HG03575 (cell line): ENCODE results near the gene RASA2.
"Not testable (repeated sequence)": the region's sequence is repeated elsewhere in the genome, so short reads cannot be mapped to it uniquely, and the experiment has no call there.

ENCODE experiments used
- ATAC-seq: cut with Tn5 transposase; IDR thresholded peaks from one replicate; pipeline ENCODE4 v1.9.1; 2021; ENCODE audit not compliant: unreplicated experiment, insufficient number of reproducible peaks, low FRiP score; ENCODE audit errors: extremely low read depth

The RASA2 gene

GRCh38 chr3:141455603-141456300, 31.1 kb upstream of the RASA2 start:
- ATAC-seq = no peak

DNA sequence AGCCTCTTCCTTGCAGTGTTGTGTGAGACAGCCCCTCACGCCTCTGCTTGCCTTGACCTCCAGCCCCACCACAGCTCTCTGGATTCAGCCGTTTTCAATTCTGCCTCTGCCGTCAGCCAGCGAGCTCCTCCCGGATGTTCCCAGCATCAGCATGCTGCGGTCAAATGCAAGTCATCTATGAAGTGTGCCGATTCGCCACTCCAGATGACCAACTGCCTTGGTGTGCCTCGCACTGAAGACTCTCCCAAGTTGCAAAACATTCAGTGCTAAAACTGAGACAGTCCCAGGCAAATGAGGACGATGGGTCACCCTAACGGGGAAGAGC, 30.6 kb upstream of the RASA2 start:
- no peak for ATAC-seq

- ATAC-seq = no peak
Measured at GRCh38 chr3:141457624-141458236, 29.1 kb upstream of the RASA2 start.

- ATAC-seq = no peak
Measured at GRCh38 chr3:141459008-141459407, 27.8 kb upstream of the RASA2 start.

- ATAC-seq = peak; percentile 71
Measured at GRCh38 chr3:141460097-141460704, 26.6 kb upstream of the RASA2 start.

DNA sequence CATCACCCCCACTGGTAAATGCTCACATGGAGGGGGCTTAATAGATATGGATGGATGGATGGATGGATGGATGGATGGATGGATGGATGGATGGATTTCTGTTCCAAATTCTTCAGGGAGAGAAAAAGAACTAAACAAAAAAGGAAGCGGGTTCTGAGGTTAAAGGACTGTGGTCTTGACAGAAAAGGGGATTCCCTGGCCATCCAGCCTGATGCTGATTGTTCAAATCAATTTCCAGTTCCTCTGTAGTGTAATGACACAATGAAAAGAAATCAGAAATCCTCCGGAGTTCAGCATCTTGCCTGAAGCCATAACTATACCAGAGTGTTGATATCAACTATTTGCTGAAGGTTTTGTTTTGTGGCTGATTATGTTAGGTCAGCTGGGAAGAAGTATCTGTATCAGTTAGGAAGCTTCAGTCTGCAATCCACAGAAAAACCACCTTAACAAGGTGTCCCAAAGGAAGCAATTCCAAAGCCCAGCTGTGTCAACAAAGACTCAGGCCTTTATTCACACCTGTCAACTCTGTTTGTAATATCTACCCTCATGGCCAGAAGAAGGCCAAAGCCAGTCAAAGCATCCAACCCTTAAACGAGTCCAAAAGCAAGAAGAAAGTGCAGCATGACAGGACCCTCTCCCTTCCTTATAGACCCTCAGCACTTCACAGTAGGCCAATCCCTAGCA, 24.5 kb upstream of the RASA2 start:
- no peak for ATAC-seq

DNA sequence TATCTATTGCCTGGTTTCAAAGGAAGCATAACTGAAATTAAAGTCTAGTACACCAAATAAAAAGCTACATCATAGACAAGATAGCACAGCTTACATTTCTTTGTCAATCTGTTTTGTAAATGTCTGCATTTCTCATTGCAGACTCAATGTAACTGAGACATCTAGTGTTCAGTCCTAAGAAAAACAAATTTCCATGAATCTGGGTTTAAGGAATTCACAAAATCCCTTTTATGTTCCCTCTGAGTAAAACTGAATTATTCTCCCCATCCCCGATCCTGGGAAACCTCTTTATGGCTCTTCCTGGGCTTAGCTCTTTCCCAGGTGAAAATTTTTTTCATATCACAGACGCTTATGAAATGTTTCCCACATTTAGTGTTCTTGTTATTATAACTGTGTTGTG, 21.6 kb upstream of the RASA2 start:
- no peak for ATAC-seq

DNA sequence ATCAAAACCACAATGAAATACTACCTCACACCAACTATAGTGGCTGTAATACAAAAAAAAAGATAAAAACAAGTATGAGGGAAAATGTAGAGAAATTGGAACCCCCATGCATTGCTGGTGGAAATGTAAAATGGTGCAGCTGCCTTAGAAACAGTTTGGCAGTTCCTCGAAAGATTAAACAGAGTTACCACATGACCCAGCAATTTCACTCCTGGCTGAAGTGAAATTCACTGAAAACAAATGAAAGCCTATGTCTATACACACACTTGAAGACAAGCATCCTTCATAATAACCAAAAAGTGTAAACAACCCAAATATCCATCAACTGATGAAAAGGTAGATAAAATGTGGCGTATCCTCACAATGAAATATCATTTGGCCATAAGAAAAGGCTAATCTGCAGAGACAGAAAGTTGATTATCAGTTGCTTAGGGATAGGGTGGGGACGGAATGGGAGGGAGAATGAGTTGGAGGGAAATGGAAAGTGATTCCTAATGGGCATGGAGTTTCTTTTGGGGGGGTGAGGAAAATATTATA, 20.1 kb upstream of the RASA2 start:
- ATAC-seq = no peak

DNA sequence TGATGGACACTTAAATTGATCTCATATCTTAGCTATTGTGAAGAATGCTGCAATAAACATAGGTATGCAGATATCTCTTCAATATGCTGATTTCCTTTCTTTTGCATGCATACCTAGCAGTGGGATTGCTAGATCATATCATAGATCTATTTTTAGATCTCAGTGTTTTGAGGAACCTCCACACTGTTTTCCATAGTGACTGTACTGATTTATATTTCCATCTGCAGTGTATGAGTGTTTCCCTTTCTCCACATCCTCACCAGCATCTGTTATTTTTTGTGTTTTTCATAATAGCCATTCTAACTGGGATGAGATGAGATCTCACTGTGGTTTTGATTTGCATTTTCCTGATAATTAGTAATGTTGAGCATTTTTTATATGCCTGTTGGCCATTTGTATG, 17.1 kb upstream of the RASA2 start:
- ATAC-seq = no peak

DNA sequence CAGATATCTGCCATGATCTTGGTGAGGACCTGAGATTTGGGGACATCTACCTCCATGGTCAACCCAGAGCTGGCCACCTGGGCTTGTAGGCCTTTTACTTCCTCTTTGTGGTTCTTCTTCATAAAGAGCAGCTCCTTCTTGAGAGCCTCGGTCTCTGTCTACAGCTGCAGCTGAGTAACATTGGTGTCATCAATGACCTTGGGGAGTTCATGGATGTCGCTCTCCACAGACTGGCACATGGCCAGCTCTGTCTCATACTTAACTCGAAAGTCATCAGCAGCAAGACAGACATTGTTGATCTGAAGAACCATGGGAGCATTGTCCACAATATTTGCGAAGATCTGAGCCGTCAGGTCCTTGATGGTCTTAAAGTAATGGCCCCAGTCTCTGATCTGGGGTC, 15.7 kb upstream of the RASA2 start:
- ATAC-seq = no peak

DNA sequence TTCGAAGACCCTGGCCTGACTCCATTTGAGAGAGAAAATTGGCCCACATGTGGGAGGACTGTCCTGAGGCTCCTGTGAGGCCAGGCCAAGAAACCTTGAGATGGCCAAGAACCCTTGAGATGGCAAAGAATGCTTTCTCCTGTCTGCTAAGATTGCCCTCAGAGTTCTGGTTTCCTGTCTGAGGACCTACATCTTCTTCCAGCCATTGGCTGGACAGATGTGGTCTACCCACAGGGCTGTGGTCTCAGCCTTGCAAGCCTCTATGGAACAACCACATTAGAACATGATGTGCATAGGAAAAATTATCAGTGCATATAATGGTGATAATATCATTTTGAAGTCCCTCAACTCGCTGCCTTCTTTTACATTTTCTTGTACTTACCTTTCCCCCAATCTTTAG, 10.8 kb upstream of the RASA2 start:
- no peak for ATAC-seq

- no peak for ATAC-seq
Measured at GRCh38 chr3:141477224-141477623, 9.6 kb upstream of the RASA2 start.

GRCh38 chr3:141478139-141478538, 8.7 kb upstream of the RASA2 start:
- no peak for ATAC-seq

- ATAC-seq = not testable (repeated sequence)
Measured at GRCh38 chr3:141478840-141479239, 8.0 kb upstream of the RASA2 start.

DNA sequence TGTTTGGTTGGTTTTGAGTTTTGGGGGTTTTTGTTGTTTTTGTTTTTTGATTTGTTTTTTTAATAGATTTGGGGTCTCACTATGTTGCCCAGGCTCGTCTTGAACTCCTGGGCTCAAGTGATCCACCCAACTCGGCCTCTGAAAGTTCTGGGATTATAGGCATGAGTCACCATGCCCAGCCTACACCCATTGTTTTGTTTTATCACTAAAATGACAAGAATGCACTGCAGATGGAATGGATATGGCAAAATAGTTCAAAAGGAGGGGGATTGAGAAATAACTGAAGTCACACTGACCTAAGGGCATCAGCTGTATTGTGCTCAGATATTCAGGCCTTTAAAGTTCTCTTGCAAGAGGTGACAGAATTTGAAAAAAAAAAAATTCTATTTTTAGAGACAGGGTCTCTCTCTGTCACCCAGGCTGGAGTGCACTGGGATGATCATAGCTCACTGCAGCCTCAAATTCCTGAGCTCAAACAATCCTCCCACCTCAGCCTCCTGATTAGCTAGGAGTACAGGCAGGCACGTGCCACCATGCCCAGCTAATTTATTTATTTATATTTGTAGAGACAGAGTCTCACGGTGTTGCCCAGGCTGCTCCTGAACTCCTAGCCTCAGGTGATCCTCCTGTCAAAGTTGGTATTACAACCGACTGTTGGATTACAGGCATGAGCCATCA, 4.4 kb upstream of the RASA2 start:
- ATAC-seq = no peak

- ATAC-seq = no peak
Measured at GRCh38 chr3:141484701-141485287, 2.0 kb upstream of the RASA2 start.

- ATAC-seq = no peak
Measured at GRCh38 chr3:141485641-141486495, 959 bp upstream of the RASA2 start.

GRCh38 chr3:141486496-141486745, 406 bp upstream of the RASA2 start:
- ATAC-seq = no peak
